Vagina (tissue), 2 donors: ENCODE results near the gene EZR.

Source experiments
- POLR2A ChIP-seq, 2 donors: fragments of 450-650 bp; IDR thresholded peaks; one replicate each; pipeline ENCODE4 v1.6.1; 2017; ENCODE audit warnings: antibody characterized with exemption in 2 of 2, mild to moderate bottlenecking in 2 of 2, moderate library complexity in 2 of 2
- POLR2AphosphoS5 ChIP-seq, 2 donors: sonication (generic); formaldehyde crosslinking; IDR thresholded peaks; one replicate each; pipeline ENCODE4 v1.9.0; 2017; ENCODE audit warnings: antibody characterized with exemption in 2 of 2, mild to moderate bottlenecking in 2 of 2, low read depth in 1 of 2; ENCODE audit not compliant: insufficient read depth in 1 of 2
- TF ChIP-seq, protein P1 (sequence below), 3 experiments: fragments of 450-650 bp in 2 of 3; fragments of 200-600 bp in 1 of 3; sonication (generic) in 1 of 3; IDR thresholded peaks; one replicate each; pipeline ENCODE4 v1.5.1; 2017 to 2019; ENCODE audit warnings: antibody characterized with exemption in 3 of 3, mild to moderate bottlenecking in 2 of 3, moderate library complexity in 2 of 3

DNA sequence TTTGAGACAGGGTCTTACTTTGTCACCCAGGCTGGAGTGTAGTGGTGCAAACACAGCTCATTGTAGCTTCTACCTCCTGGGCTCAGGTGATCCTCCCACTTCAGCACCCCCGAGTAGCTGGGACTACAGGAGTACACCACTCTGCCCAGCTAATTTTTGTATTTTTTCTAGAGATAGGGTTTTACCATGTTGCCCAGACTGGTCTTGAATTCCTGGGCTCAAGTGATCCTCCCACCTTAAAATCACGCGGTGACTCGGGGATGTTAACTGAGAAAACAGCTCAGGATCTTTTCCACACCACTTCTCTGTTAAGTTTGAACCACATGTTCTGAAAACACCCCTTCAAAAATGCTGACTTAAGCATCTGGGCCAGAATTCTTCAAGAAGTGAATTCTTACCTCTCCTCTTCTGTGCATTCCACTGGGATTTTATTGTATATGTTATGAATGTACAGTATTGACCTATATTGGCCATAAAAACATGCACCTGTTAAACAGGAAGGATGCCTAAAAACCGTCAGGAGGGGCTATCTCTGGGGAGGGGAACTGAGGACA lies 96.9 kb downstream of the EZR start:
- TF ChIP-seq, protein P1, sequence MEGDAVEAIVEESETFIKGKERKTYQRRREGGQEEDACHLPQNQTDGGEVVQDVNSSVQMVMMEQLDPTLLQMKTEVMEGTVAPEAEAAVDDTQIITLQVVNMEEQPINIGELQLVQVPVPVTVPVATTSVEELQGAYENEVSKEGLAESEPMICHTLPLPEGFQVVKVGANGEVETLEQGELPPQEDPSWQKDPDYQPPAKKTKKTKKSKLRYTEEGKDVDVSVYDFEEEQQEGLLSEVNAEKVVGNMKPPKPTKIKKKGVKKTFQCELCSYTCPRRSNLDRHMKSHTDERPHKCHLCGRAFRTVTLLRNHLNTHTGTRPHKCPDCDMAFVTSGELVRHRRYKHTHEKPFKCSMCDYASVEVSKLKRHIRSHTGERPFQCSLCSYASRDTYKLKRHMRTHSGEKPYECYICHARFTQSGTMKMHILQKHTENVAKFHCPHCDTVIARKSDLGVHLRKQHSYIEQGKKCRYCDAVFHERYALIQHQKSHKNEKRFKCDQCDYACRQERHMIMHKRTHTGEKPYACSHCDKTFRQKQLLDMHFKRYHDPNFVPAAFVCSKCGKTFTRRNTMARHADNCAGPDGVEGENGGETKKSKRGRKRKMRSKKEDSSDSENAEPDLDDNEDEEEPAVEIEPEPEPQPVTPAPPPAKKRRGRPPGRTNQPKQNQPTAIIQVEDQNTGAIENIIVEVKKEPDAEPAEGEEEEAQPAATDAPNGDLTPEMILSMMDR (IDR thresholded peaks at IDR 0.05): no peak
- TF ChIP-seq POLR2AphosphoS5 (IDR thresholded peaks at IDR 0.05; ENCODE audit: insufficient read depth in 1 of 2, low read depth in 1 of 2) (no peak), POLR2A (IDR thresholded peaks at IDR 0.05) (no peak)
